GM19025 (cell line): ENCODE measurements around the gene PYROXD2.
"Not testable (repeated sequence)": the region's sequence is repeated elsewhere in the genome, so short reads cannot be mapped to it uniquely, and the experiment has no call there.

Source experiments
- ATAC-seq: cut with Tn5 transposase; IDR thresholded peaks from one replicate; pipeline ENCODE4 v1.9.1; 2021; ENCODE audit warnings: mild to moderate bottlenecking, low read depth, moderate library complexity; ENCODE audit not compliant: unreplicated experiment

Gene PYROXD2

GRCh38 chr10:98370831-98371820 lies 43.9 kb downstream of the PYROXD2 start:
- ATAC-seq: no peak

GRCh38 chr10:98369801-98370200 lies 45.2 kb downstream of the PYROXD2 start:
- ATAC-seq: no peak

GRCh38 chr10:98368644-98369043 lies 46.3 kb downstream of the PYROXD2 start:
- ATAC-seq: no peak

- ATAC-seq: no peak
Measured at GRCh38 chr10:98367604-98368451, 47.2 kb downstream of the PYROXD2 start.

GRCh38 chr10:98366062-98366530 lies 48.9 kb downstream of the PYROXD2 start:
- no peak for ATAC-seq

- no peak for ATAC-seq
Measured at GRCh38 chr10:98365406-98366061, 49.4 kb downstream of the PYROXD2 start.

GRCh38 chr10:98364432-98365102 lies 50.4 kb downstream of the PYROXD2 start:
- no peak for ATAC-seq

GRCh38 chr10:98363220-98363619 lies 51.8 kb downstream of the PYROXD2 start:
- no peak for ATAC-seq

- peak; percentile 97 for ATAC-seq
Measured at GRCh38 chr10:98361131-98362025, 53.6 kb downstream of the PYROXD2 start.

GRCh38 chr10:98357194-98357822 lies 57.7 kb downstream of the PYROXD2 start:
- no peak for ATAC-seq

GRCh38 chr10:98354491-98354890 lies 60.5 kb downstream of the PYROXD2 start:
- ATAC-seq: no peak

- ATAC-seq: no peak
Measured at GRCh38 chr10:98353170-98353569, 61.8 kb downstream of the PYROXD2 start.

- no peak for ATAC-seq
Measured at GRCh38 chr10:98351831-98352402, 63.1 kb downstream of the PYROXD2 start.

- ATAC-seq: peak; percentile 60
Measured at GRCh38 chr10:98349508-98349922, 65.5 kb downstream of the PYROXD2 start.

- no peak for ATAC-seq
Measured at GRCh38 chr10:98346847-98347246, 68.1 kb downstream of the PYROXD2 start.

- no peak for ATAC-seq
Measured at GRCh38 chr10:98344589-98345038, 70.4 kb downstream of the PYROXD2 start.

- not testable (repeated sequence) for ATAC-seq
Measured at GRCh38 chr10:98341701-98342100, 73.3 kb downstream of the PYROXD2 start.

- no peak for ATAC-seq
Measured at GRCh38 chr10:98340940-98341310, 74.1 kb downstream of the PYROXD2 start.
